ENCODE data around the gene IKZF3. TPM values are rescaled to one million over a fixed set of nuclear protein-coding genes. Genes with fewer than 3 reads are reported as not detected.
"Not testable (repeated sequence)": the region's sequence is repeated elsewhere in the genome, so short reads cannot be mapped to it uniquely, and the experiment has no call there.

The IKZF3 gene
- polyA plus RNA-seq, 3 donors from 2014 or later, result 3.1 to 77.5 (median 15.7) TPM

DNA sequence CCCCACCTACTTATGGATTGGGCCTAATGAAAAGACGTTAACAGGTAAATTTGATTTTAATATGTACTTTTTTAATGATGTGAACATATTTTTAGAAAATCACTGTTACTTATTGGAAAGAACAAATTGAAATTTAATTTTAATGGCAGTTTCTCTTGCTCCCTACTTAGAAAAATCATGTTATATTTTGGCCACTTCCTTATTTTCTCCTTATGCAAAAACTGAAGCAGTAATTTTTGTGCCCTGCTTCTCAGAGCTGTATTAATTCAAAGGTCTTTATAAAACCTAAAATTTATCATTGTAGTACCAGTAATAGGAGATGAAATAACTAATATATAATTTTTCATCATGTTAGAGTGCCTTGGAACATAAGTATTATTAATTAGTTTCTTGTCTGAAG is 6.7 kb upstream of the IKZF3 start:
- Mint-ChIP-seq H3K9me3 (no peaks in the 10 kb centered on the region), H3K36me3 (no peaks in the 10 kb centered on the region), H3K4me3 (no peak overlapping the region), H3K4me1 (peaks cover 6 to 23% of the 10 kb centered on the region in 2 donors), H3K27me3 (ENCODE audit: low read depth in 3 of 3) (peaks cover 0 to 2% (median 2%) of the 10 kb centered on the region in 3 donors), H3K27ac (no peak overlapping the region)
- no peak for DNase-seq

DNA sequence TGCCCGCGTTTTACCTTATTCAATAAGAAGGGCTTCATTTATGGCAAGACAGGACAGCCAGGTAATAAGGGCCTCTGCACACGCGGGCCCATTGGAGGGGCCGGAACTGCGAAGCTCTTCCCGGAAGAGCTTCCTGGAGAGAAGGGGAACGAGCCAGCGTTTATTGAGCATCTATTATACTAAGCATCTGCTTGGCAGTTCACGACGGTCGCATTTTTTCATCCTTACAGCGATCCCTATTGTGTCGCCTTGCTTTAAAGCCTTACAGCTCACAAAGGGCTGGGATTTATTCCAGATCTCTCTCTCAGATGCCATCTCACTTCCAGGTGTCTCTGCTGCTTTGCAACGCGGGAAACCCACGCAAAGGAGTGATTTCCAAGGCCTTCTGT is 4.4 kb upstream of the IKZF3 start:
- no peak for DNase-seq
- H3K27me3 Mint-ChIP-seq (ENCODE audit: low read depth in 3 of 3), result peaks cover 0 to 7% (median 5%) of the 10 kb centered on the region in 3 donors
- H3K4me1 Mint-ChIP-seq, result peaks cover 22 to 44% of the 10 kb centered on the region in 2 donors
- no peaks in the 10 kb centered on the region for H3K9me3 Mint-ChIP-seq
- H3K4me3 Mint-ChIP-seq, result peak overlapping the region; percentile 13 to 65 (median 42)
- H3K27ac Mint-ChIP-seq, result peak overlapping the region in 3 of 6 donors; percentile 40 to 74 (median 57)
- H3K36me3 Mint-ChIP-seq, result peaks cover 0 to 4% (median 0%) of the 10 kb centered on the region in 3 donors

DNA sequence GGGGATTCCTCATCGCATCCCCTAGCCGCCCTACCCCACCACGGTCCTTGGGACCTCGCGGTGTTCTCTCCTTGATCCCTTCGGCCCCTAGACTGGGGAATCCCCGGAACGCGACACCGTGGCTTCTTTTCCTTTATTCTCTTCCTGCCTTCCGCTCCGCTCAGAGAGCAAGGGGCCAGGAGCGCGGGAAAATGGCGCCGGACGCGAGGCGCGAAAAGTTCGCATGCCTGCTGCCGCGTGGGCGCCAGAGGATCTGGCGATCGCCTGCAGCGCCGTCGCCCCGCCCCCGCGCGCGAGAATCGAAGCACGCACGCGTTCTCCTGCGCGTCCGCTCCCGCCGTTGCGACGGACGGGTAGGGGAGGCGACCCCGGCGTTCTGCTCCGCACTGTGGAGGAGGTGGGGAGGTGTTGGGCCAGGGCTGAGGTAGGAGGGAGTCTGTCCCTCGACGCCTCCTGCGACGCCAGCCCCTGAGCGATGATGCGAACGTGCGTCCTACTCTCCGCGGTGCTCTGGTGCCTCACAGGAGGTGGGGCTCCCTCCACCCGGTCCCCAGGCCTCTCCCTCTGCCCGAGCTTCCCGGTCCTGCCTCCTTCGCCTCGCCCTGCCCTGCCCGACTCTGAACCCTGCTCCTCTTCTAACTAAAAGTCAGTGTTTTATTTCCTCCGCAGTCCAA is 3.9 kb upstream of the IKZF3 start, which contains the start of gene ZPBP2:
Gene ZPBP2, plus strand, starts transcription at position 323 of the 674 bp plus-strand sequence. Its CDS starts 153 bp downstream, at position 476.
- Mint-ChIP-seq H3K4me1 (peaks cover 26 to 49% of the 10 kb centered on the region in 2 donors), H3K36me3 (peaks cover 0 to 6% (median 0%) of the 10 kb centered on the region in 3 donors), H3K9me3 (no peaks in the 10 kb centered on the region), H3K27ac (peak within 1 kb of the TSS in 5 of 6 donors; percentile 2 to 95 (median 40)), H3K27me3 (ENCODE audit: low read depth in 3 of 3) (peaks cover 0 to 8% (median 5%) of the 10 kb centered on the region in 3 donors), H3K4me3 (peak within 1 kb of the TSS; percentile 13 to 83 (median 48))
- peak in 1 of 3 donors; percentile 36 for DNase-seq

DNA sequence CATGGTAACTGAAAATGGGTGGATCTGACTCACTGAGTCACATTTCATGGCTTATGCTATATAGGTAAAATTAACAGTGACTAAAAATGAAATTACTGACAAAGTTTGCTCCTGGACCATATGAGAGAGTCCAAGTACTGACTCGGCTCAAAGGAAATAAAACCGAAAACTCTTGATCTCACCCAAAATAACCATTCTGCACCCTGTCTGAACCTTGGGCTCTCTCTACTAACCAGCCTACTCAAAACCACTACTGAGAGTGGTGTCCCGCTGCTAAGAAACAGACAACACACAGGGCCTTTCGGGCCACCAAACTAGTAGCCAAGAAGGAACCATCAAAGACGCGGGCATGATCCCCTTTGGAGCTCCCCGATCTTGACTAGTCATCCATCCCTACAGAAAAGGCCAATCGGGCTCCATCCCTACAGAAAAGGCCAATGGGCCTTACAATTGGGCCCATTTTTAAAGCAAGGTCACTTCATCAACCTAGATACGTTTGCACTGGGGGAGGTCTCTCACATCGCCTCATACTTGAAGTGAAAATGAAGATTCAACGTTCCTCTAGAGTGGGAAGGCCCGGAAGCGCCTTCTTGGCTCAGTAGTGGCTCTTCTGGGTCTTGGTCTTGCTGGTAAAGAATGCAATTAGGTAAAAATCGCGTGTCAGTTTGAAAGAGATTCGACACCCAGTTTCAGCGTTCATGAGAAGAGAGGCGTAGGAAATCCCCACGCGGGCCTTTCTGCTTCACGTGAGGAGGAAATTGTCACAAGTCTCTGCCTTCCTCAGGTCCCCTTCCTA is 3.2 kb upstream of the IKZF3 start:
- H3K9me3 Mint-ChIP-seq, result no peaks in the 10 kb centered on the region
- peaks cover 29 to 56% of the 10 kb centered on the region in 2 donors for H3K4me1 Mint-ChIP-seq
- peaks cover 0 to 8% (median 5%) of the 10 kb centered on the region in 3 donors for H3K27me3 Mint-ChIP-seq (ENCODE audit: low read depth in 3 of 3)
- peaks cover 0 to 6% (median 0%) of the 10 kb centered on the region in 3 donors for H3K36me3 Mint-ChIP-seq
- peak overlapping the region in 3 of 5 donors; percentile 41 to 83 (median 57) for H3K4me3 Mint-ChIP-seq
- H3K27ac Mint-ChIP-seq, result peak overlapping the region in 5 of 6 donors; percentile 2 to 95 (median 40)
- DNase-seq, result peak in 1 of 3 donors; percentile 44

DNA sequence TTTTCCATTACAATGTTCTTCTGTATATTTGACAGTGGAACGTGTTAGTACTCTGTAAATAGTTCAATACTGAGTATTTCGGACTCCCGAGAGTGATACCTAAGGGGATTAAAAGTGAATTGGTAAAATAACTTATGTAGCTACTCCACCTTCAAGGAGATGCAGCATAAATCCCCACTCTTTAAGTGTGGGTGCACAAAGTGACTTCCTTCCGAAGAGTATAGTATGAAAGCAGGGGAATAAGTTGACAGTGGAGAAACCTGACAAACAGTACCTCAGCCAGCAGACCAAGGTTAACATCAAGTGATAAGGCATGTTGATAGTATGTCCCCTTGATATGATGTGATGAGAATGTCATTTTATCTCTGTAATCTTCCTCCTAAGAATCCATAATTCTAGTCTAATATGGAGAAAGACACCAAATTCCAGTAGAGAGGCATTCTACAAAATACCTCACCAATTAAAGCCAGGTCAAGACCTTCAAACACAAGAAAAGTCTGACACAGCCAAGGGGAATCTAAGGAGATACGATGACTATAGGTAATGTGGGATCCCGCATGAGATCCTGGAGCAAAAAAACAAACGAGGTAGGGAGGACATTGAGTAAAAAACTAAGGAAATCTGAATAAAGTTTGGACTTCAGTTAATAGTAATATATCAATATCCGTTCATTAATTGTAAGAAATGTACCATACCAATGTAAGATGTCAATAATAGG is 2.1 kb upstream of the IKZF3 start:
- H3K4me1 Mint-ChIP-seq, result peaks cover 36 to 67% of the 10 kb centered on the region in 2 donors
- no peak for DNase-seq
- H3K4me3 Mint-ChIP-seq, result peak overlapping the region in 1 of 5 donors; percentile 57
- H3K27me3 Mint-ChIP-seq (ENCODE audit: low read depth in 3 of 3), result peaks cover 0 to 8% (median 6%) of the 10 kb centered on the region in 3 donors
- H3K9me3 Mint-ChIP-seq, result no peaks in the 10 kb centered on the region
- peaks cover 0 to 6% (median 0%) of the 10 kb centered on the region in 3 donors for H3K36me3 Mint-ChIP-seq
- H3K27ac Mint-ChIP-seq, result peak overlapping the region in 5 of 6 donors; percentile 14 to 98 (median 56)

DNA sequence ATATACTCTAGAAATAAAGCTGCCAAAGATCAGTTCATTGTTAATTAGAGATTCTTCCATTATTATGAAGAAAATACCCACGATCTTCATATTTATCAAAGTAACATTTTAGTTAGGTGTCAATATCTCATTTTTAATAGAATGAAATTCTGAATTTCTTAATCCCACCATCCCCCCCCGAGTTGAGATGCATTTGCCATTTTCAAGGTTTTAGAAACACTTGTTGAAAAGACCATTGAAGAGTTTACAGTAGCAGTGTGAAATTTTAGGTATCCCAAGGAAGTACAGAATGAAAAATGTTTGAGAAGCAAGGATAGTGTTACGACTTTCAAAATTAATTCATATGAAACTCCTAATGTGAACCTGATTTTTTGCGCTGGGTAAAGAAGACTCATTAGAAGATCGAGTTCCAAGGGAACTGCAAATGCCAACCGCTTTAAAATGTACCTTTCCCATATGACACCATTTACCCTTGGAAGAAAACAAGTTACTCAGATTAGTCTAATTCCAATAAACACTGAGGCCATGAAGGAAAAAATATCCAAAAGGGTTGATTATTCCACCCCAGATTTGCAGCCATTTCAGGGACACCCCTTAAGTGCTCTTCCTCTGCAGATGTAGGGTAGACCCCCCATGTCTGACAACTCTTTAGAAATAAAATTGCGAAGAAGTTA is 731 bp downstream of the IKZF3 start:
- DNase-seq, result no peak
- Mint-ChIP-seq H3K9me3 (no peaks in the 10 kb centered on the region), H3K4me1 (peaks cover 58 to 84% of the 10 kb centered on the region in 2 donors), H3K36me3 (peaks cover 0 to 6% (median 6%) of the 10 kb centered on the region in 3 donors), H3K27ac (peak overlapping the region; percentile 90 to 98 (median 96)), H3K4me3 (peak overlapping the region; percentile 90 to 98 (median 96)), H3K27me3 (ENCODE audit: low read depth in 3 of 3) (peaks cover 0 to 6% (median 6%) of the 10 kb centered on the region in 3 donors)

DNA sequence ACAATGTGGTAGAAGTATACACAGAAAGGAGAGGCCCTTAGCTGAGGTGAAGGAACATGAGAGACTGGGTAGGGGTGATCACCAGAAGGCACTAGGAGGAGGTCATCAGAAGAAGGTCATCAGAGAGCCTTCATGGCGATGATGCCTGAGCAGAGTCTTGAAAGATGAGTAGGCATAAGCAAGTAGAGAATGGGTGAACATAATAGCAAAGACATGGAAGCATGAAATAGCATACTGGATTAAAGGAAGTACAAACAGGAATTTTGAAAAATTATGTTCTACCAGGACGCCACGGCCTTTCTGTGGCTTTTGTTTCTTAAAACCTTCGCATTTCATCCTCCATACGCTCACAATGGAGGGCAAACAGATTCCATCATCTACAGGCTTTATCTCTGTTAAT is 2.9 kb downstream of the IKZF3 start:
- peaks cover 68 to 88% of the 10 kb centered on the region in 2 donors for H3K4me1 Mint-ChIP-seq
- H3K9me3 Mint-ChIP-seq, result no peaks in the 10 kb centered on the region
- peak overlapping the region; percentile 83 to 98 (median 94) for H3K27ac Mint-ChIP-seq
- no peak for DNase-seq
- peaks cover 0 to 6% (median 6%) of the 10 kb centered on the region in 3 donors for H3K36me3 Mint-ChIP-seq
- peak overlapping the region; percentile 90 to 98 (median 96) for H3K4me3 Mint-ChIP-seq
- peaks cover 0 to 6% (median 4%) of the 10 kb centered on the region in 3 donors for H3K27me3 Mint-ChIP-seq (ENCODE audit: low read depth in 3 of 3)

DNA sequence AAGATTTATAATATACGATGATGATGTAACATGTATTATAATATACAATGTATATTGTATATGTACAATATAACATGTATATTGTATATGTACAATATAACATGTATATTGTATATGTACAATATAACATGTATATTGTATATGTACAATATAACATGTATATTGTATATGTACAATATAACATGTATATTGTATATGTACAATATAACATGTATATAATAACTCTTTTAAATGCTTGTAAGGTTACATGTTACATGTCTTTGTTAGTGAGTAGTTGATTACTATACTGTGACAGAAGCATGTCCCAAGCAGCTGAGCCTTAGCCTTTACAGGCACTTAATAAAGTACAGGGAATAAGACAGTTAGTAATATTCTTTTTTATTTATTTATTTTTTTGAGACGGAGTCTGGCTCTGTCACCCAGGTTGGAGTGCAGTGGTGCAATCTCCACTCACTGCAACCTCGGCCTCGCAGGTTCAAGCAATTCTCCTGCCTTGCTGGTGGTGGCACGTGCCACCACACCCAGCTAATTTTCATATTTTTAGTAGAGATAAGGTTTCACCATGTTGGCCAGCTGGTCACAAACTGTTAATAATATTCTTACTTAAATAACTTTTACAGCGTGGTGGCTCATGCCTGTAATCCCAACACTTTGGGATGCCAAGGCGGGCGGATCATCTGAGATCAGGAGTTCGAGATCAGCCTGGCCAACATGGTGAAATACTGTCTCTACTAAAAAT is 8.0 kb downstream of the IKZF3 start:
- H3K36me3 Mint-ChIP-seq; DNase-seq; H3K27me3 Mint-ChIP-seq (ENCODE audit: low read depth in 3 of 3); H3K4me3 Mint-ChIP-seq; H3K27ac Mint-ChIP-seq; H3K9me3 Mint-ChIP-seq: not testable (repeated sequence)
- H3K4me1 Mint-ChIP-seq, result peaks cover 73 to 80% of the 10 kb centered on the region in 2 donors

DNA sequence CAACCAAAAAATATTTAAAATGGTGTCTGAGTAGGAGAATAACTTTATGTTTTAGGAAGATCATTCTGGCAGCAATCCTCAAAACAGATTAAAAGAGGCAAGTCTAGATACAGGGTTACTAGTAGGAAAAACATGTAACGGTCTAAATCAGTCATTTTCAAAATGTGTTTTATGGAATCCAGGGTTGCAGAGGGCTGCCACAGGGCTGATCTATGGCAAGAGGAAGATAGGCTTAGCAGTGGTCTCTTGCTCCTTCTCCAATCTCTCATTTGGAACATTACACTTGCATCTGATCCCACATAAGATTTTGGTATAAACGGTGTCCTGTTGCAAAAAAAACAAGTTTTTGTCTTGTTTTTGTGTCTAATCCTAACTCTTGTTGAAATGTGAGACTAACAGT is 9.2 kb downstream of the IKZF3 start:
- no peaks in the 10 kb centered on the region for H3K9me3 Mint-ChIP-seq
- peak overlapping the region in 1 of 5 donors; percentile 0 for H3K4me3 Mint-ChIP-seq
- no peaks in the 10 kb centered on the region for H3K27me3 Mint-ChIP-seq (ENCODE audit: low read depth in 3 of 3)
- H3K4me1 Mint-ChIP-seq, result peaks cover 65 to 69% of the 10 kb centered on the region in 2 donors
- peak overlapping the region; percentile 0 to 85 (median 51) for H3K27ac Mint-ChIP-seq
- H3K36me3 Mint-ChIP-seq, result peaks cover 0 to 6% (median 0%) of the 10 kb centered on the region in 3 donors
- DNase-seq, result no peak

DNA sequence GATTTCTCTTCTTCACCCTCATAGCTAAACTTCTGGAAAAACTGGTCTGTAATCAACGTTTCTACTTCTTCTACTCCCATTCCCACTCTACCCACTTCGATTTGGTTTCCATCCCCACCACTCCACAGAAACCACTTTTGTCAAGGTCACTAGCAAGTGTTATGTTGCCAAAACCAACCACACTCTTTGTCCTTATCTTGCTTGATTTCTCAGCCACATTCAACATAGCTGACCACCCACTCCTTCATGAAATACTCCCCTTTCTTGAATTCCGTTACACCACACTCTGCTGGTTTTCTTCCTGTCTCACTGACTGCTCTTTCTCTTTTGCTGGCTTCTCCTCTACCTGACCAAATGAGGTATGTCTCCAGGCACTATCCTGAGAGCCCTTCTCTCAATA is 11.9 kb downstream of the IKZF3 start:
- H3K4me3 Mint-ChIP-seq, result peak overlapping the region; percentile 23 to 71 (median 67)
- no peaks in the 10 kb centered on the region for H3K27me3 Mint-ChIP-seq (ENCODE audit: low read depth in 3 of 3)
- H3K4me1 Mint-ChIP-seq, result peaks cover 65 to 69% of the 10 kb centered on the region in 2 donors
- DNase-seq, result peak; percentile 40 to 46 (median 44)
- H3K36me3 Mint-ChIP-seq, result peaks cover 0 to 4% (median 0%) of the 10 kb centered on the region in 3 donors
- H3K27ac Mint-ChIP-seq, result peak overlapping the region; percentile 60 to 87 (median 82)
- H3K9me3 Mint-ChIP-seq, result no peaks in the 10 kb centered on the region

DNA sequence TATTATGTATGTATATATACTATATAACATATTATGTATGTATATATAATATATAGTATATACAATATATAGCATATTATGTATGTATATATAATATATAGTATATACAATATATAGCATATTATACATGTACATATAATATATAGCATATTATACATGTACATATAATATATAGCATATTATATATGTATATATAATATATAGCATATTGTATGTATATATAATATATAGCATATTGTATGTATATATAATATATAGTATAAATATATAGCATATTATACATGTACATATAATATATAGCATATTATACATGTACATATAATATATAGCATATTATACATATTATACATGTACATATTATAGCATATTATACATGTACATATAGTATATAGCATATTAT is 13.9 kb downstream of the IKZF3 start:
- not testable (repeated sequence) for H3K9me3 Mint-ChIP-seq

DNA sequence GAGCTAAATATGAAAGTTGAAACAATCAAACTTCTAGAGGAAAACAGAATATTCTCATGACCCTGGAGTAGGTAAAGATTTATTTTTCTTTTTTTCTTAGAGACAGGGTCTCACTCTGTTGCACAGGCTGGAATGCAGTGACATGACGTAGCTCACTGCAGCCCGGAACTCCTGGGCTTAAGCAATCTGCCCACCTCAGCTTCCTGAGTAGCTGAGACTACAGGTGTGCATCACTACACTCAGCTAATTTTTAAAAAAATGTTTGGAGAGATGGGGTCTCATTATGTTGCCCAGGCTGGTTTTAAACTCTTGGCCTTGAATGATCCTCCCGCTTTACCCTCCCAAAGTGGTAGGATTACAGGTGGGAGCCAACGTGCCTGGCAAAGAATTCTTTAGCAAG is 15.5 kb downstream of the IKZF3 start:
- Mint-ChIP-seq H3K27me3 (ENCODE audit: low read depth in 3 of 3) (no peaks in the 10 kb centered on the region), H3K4me3 (peak overlapping the region in 2 of 5 donors; percentile 23 to 44), H3K4me1 (peaks cover 71 to 81% of the 10 kb centered on the region in 2 donors), H3K27ac (peak overlapping the region; percentile 71 to 90 (median 84)), H3K9me3 (no peaks in the 10 kb centered on the region), H3K36me3 (peaks cover 0 to 4% (median 0%) of the 10 kb centered on the region in 3 donors)
- DNase-seq, result no peak

More for the DNA sequence above, 13.9 kb downstream of the IKZF3 start:
- peaks cover 68 to 80% of the 10 kb centered on the region in 2 donors for H3K4me1 Mint-ChIP-seq
- H3K27ac Mint-ChIP-seq; H3K4me3 Mint-ChIP-seq; H3K36me3 Mint-ChIP-seq; DNase-seq; H3K27me3 Mint-ChIP-seq (ENCODE audit: low read depth in 3 of 3): not testable (repeated sequence)

Measured in immature natural killer cell (primary cell).